NCI-H1048 (cell line): ENCODE results near the gene PDIK1L.

Source experiments
- DNase-seq: peaks from one replicate; lab custom pipeline; 2025; lab: John Stamatoyannopoulos, UW

Gene PDIK1L

GRCh38 chr1:26171084-26172072, 59.8 kb downstream of the PDIK1L start, which contains the start of gene ZNF593OS:
Gene ZNF593OS, minus strand, starts transcription at chr1:26171832. Its CDS starts 171 bp downstream, at chr1:26171661.
- DNase-seq, result no peak
